Smooth muscle cell (in vitro differentiated cells): Measurements from ENCODE around the gene METAP2. TPM values are rescaled to one million over a fixed set of nuclear protein-coding genes. Genes with fewer than 3 reads are reported as not detected.
A peak's percentile ranks its signal among the peaks of the same experiment; 100 is the strongest.

Experiments used
- DNase-seq: peaks from one replicate; lab custom pipeline; 2025; ENCODE audit not compliant: unreplicated experiment; lab: John Stamatoyannopoulos, UW
- H2AFZ ChIP-seq: fragments of 200-600 bp; sonication (generic); 2 replicates; pipeline ENCODE4 v1.6.0; 2016; ENCODE audit warnings: antibody characterized with exemption, low read depth, mild to moderate bottlenecking
- H3F3A ChIP-seq: fragments of 200-600 bp; sonication (generic); 2 replicates; pipeline ENCODE4 v1.6.0; 2017; ENCODE audit warnings: antibody characterized with exemption, low read depth
- H3K27ac ChIP-seq: fragments of 200-600 bp; sonication (generic); 2 replicates; pipeline ENCODE4 v1.5.1; 2016; ENCODE audit warnings: low read depth, mild to moderate bottlenecking
- H3K27me3 ChIP-seq: fragments of 200-600 bp; sonication (generic); 2 replicates; pipeline ENCODE4 v1.6.1; 2016; ENCODE audit warnings: low read depth, mild to moderate bottlenecking
- H3K36me3 ChIP-seq: fragments of 200-600 bp; sonication (generic); 2 replicates; pipeline ENCODE4 v1.5.1; 2016; ENCODE audit warnings: low read depth
- H3K4me1 ChIP-seq: fragments of 200-600 bp; sonication (generic); 2 replicates; pipeline ENCODE4 v1.5.1; 2016; ENCODE audit warnings: low read depth
- H3K4me2 ChIP-seq: fragments of 200-600 bp; sonication (generic); 2 replicates; pipeline ENCODE4 v1.6.0; 2016; ENCODE audit warnings: mild to moderate bottlenecking
- H3K4me3 ChIP-seq: fragments of 200-600 bp; sonication (generic); 2 replicates; pipeline ENCODE4 v1.5.1; 2016; ENCODE audit warnings: mild to moderate bottlenecking
- H3K79me2 ChIP-seq: fragments of 200-600 bp; sonication (generic); 2 replicates; pipeline ENCODE4 v1.6.0; 2016; ENCODE audit warnings: low read depth, mild to moderate bottlenecking
- H3K9ac ChIP-seq: fragments of 200-600 bp; sonication (generic); 2 replicates; pipeline ENCODE4 v1.6.0; 2016; ENCODE audit warnings: low read depth
- H3K9me3 ChIP-seq: fragments of 200-600 bp; sonication (generic); replicated peaks from 2 replicates; pipeline ENCODE4 v1.5.1; 2016; ENCODE audit warnings: low read depth
- H4K20me1 ChIP-seq: fragments of 200-600 bp; sonication (generic); 2 replicates; pipeline ENCODE4 v1.6.0; 2016; ENCODE audit warnings: low read depth
- WGBS: methylation state at CpG from one replicate; pipeline ENCODE4 v1.1.7; 2016; ENCODE audit warnings: low lambda C conversion rate; 5-methylcytosine and 5-hydroxymethylcytosine counted together
- polyA plus RNA-seq: library from polyadenylated mRNA; unstranded; fragments of >200 nt; fragmentation: Nextera tagmentation; extraction: Ambion mirVana; gene quantifications from 2 replicates; pipeline ENCODE4 v1.2.1, GENCODE V29; 2016
- total RNA-seq: library from RNA; depleted of rRNA; stranded (reverse); fragments of >200 nt; gene quantifications from 2 replicates; pipeline ENCODE4 v1.2.3, GENCODE V29; 2014
- TF ChIP-seq, protein P1 (sequence below): fragments of 200-600 bp; sonication (generic); IDR thresholded peaks from 2 replicates; pipeline ENCODE4 v1.5.1; 2017; ENCODE audit warnings: borderline replicate concordance, mild to moderate bottlenecking, antibody characterized with exemption; ENCODE audit not compliant: insufficient read depth, poor library complexity, severe bottlenecking

The METAP2 gene
- total RNA-seq (54.8 and 101 TPM in 2 replicates), polyA plus RNA-seq (39.2 and 42.3 TPM in 2 replicates)

DNA sequence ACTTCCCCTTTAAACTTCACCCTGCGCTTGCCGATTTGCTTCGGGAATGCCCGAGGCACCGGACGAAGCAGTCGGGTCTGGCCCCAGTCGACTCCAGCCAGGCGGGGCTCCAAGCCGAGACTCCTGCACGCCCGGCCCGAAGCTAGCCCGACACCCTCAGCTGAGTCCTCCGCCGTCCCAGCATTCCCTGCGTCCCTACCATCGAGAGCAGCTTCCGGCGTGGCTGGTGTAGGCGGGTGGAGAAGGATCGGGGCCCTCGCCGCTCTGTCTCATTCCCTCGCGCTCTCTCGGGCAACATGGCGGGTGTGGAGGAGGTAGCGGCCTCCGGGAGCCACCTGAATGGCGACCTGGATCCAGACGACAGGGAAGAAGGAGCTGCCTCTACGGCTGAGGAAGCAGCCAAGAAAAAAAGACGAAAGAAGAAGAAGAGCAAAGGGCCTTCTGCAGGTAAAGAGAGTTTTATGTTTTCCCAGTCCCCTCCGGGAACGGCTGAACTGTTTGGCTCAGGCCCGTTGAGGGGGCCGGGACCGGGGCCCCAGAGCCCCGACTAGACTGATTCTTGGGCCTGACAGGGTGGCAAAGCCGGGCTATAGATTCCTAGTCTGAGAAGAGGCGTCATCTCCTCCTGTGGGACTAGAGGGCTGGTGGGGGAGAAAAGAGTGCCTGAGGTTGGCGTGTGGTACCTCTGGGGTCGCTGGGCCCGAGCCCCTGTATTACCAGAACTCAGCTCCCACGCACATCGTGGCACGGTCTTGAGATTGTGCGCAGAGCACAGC, at the start of gene METAP2:
TSS of gene METAP2 (plus strand) at position 269 of the 776 bp plus-strand sequence. CDS start at position 297, 28 bp downstream.
- H3K36me3 ChIP-seq = peaks cover 5% of the 10 kb centered on the region
- H3F3A ChIP-seq = peaks cover 4% of the 10 kb centered on the region
- H3K27ac ChIP-seq = peak within 1 kb of the TSS; percentile 91
- peak within 1 kb of the TSS; percentile 92 for H3K4me2 ChIP-seq
- H3K27me3 ChIP-seq = no peaks in the 10 kb centered on the region
- 1% methylated on average over 49 of the region's 49 CpGs for WGBS
- H2AFZ ChIP-seq = peak within 1 kb of the TSS; percentile 98
- H3K79me2 ChIP-seq = peaks cover 51% of the 10 kb centered on the region
- H3K4me1 ChIP-seq = peaks cover 12% of the 10 kb centered on the region
- H3K4me3 ChIP-seq = peak within 1 kb of the TSS; percentile 95
- peak within 1 kb of the TSS; percentile 98 for H3K9ac ChIP-seq
- DNase-seq = peak; percentile 84
- H3K9me3 ChIP-seq = no peaks in the 10 kb centered on the region
- H4K20me1 ChIP-seq = peaks cover 34% of the 10 kb centered on the region
- TF ChIP-seq, protein P1, sequence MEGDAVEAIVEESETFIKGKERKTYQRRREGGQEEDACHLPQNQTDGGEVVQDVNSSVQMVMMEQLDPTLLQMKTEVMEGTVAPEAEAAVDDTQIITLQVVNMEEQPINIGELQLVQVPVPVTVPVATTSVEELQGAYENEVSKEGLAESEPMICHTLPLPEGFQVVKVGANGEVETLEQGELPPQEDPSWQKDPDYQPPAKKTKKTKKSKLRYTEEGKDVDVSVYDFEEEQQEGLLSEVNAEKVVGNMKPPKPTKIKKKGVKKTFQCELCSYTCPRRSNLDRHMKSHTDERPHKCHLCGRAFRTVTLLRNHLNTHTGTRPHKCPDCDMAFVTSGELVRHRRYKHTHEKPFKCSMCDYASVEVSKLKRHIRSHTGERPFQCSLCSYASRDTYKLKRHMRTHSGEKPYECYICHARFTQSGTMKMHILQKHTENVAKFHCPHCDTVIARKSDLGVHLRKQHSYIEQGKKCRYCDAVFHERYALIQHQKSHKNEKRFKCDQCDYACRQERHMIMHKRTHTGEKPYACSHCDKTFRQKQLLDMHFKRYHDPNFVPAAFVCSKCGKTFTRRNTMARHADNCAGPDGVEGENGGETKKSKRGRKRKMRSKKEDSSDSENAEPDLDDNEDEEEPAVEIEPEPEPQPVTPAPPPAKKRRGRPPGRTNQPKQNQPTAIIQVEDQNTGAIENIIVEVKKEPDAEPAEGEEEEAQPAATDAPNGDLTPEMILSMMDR = no peak

DNA sequence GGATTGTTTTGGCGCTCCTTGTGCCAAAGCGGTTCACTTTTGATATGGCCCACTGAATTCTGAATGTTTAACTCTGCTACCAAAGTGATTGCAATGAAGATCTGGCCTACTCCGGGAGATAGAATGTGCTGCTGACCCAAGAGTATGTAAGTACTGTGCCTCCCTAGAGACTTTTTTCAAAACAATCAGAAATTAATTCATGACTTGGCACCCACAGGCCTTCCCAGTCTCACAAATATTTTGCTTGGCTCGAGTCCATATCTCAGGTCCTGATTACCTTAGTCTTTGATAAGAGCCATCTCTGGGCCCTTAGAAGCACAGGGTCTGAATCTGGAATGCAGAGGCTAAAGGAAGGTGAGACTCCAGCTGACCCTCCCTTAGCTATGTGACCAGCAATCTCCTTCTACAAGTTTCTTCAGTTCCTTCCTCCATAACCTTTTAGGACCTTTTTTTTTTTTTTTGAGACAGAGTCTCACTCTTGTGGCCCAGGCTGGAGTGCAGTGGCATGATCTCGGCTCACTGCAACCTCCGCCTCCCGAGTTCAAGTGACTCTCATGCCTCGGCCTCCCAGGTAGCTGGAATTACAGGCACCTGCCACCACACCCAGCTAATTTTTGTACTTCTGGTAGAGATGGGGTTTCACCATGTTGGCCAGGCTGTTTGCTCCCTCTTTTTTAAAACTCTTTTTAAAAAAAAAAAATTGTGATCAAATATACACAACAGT, 49.5 kb upstream of the METAP2 start:
- no peaks in the 10 kb centered on the region for H3F3A ChIP-seq
- H3K4me1 ChIP-seq = no peaks in the 10 kb centered on the region
- H3K36me3 ChIP-seq = no peaks in the 10 kb centered on the region
- DNase-seq = no peak
- no peaks in the 10 kb centered on the region for H3K27me3 ChIP-seq
- no peak overlapping the region for H3K4me2 ChIP-seq
- H4K20me1 ChIP-seq = no peaks in the 10 kb centered on the region
- 91% methylated on average over 7 of the region's 8 CpGs for WGBS
- TF ChIP-seq, protein P1 = no peak
- H2AFZ ChIP-seq = no peak overlapping the region
- H3K4me3 ChIP-seq = no peak overlapping the region
- H3K9ac ChIP-seq = no peak overlapping the region
- no peaks in the 10 kb centered on the region for H3K79me2 ChIP-seq
- H3K9me3 ChIP-seq = no peaks in the 10 kb centered on the region
- no peak overlapping the region for H3K27ac ChIP-seq

DNA sequence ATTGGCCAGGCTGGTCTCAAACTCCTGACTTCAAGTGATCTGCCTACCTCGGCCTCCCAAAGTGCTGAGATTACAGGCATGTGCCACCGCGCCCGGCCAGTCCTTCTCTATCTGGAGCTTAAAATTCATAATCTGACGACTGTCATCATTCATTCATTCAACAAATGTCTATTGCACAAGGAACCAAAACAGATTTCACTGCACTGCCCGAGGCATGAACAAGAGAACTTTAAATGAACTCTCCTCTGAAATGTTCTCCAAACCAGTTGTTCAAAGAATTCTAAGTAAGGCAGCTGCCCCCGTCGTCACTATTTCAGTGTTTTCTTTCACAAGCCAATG, 44.8 kb upstream of the METAP2 start:
- H3F3A ChIP-seq = no peaks in the 10 kb centered on the region
- H3K27me3 ChIP-seq = no peaks in the 10 kb centered on the region
- H4K20me1 ChIP-seq = no peaks in the 10 kb centered on the region
- no peaks in the 10 kb centered on the region for H3K36me3 ChIP-seq
- TF ChIP-seq, protein P1 = no peak
- no peaks in the 10 kb centered on the region for H3K4me1 ChIP-seq
- H3K9ac ChIP-seq = no peak overlapping the region
- H3K4me2 ChIP-seq = no peak overlapping the region
- H3K79me2 ChIP-seq = no peaks in the 10 kb centered on the region
- H3K4me3 ChIP-seq = no peak overlapping the region
- H3K9me3 ChIP-seq = no peaks in the 10 kb centered on the region
- 85% methylated on average over 8 of the region's 8 CpGs for WGBS
- DNase-seq = no peak
- H2AFZ ChIP-seq = no peak overlapping the region
- no peak overlapping the region for H3K27ac ChIP-seq
